ENCODE data around the gene KCNJ12. TPM values are rescaled to one million over a fixed set of nuclear protein-coding genes. Genes with fewer than 3 reads are reported as not detected.
A peak's percentile ranks its signal among the peaks of the same experiment; 100 is the strongest.
"Not testable (repeated sequence)": the region's sequence is repeated elsewhere in the genome, so short reads cannot be mapped to it uniquely, and the experiment has no call there.

KCNJ12 gene
- polyA plus RNA-seq (2013, experiment 1 of 2) = 0.96 TPM
- 0.81 TPM for polyA plus RNA-seq (2013, experiment 2 of 2)

DNA sequence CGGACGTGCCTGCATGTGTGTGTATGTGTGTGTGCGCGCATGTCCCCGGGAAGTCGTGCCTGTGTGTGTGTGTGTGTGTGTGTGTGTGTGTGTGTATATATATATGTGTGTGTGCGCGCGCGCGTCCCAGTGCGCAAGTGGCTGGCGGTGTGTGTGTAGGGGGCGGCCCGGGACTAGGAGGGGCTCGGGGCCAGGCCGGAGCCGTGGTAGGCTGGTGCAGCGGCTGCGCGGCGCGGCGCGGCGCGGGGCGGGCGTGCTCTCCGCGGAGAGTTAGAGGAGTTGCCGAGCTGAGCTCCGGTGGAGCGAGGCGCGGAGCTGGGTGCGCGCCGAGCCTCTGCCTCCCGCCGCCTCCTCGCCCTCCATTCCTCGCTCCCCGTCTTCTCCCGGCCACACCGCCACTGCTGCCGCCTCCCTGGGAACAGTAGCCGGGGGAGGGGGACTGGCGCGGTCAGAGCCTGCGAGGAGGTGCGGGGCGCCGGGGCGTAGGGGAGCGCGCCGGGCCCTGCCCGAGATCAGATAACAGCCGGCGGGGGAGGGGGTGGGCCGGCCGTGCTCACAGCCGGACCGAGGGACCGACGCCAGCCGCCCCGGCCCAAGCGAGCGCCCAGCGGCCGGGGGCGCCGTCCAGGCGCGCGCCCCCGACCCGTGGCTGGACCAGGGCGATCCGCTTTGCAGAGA is at the start of gene KCNJ12:
TSS of gene KCNJ12 (plus strand) at position 277 of the 678 bp plus-strand sequence. CDS start 38,986 bp downstream, outside the sequence.
- Histone ChIP-seq H3K4me3 (ENCODE audit: extremely low read depth, insufficient read depth, low read length, poor library complexity, severe bottlenecking) (peak within 1 kb of the TSS; percentile 44), H3K4me1 (ENCODE audit: control insufficient read depth, insufficient read depth, low read length, poor library complexity, severe bottlenecking) (peaks cover 7% of the 10 kb centered on the region), H3K27ac (ENCODE audit: low read depth, low read length, severe bottlenecking) (no peak within 1 kb of the TSS), H3K36me3 (ENCODE audit: control insufficient read depth, insufficient read depth, low read length) (no peaks in the 10 kb centered on the region), H3K9me3 (ENCODE audit: control insufficient read depth, low read length) (no peaks in the 10 kb centered on the region)
- 5 to 8% methylated on average over 35 to 73 of the region's 82 CpGs for WGBS, 2 experiments (ENCODE audit: insufficient coverage in 2 of 2)

DNA sequence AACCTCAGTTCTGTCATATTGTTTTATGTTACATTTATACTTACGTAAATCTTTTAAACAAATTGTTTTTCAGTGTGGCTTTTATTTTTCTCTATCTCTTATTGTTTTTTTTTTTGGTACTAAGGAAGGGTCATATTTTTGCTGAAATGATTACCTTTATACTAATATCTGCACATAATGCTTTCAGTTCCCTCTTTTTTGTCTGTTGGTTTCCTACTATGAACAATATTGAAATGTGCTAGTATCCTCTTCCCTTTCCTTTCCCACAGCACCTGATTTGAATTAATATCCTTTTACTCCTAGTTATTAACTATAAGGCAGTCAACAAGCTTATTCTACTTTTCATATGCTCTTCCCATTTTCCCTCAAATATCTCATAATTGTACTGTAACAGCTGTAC is 48.2 kb upstream of the KCNJ12 start:
- H3K4me1 ChIP-seq (ENCODE audit: control insufficient read depth, insufficient read depth, low read length, poor library complexity, severe bottlenecking); H3K4me3 ChIP-seq (ENCODE audit: extremely low read depth, insufficient read depth, low read length, poor library complexity, severe bottlenecking); H3K36me3 ChIP-seq (ENCODE audit: control insufficient read depth, insufficient read depth, low read length); H3K9me3 ChIP-seq (ENCODE audit: control insufficient read depth, low read length); H3K27ac ChIP-seq (ENCODE audit: low read depth, low read length, severe bottlenecking): not testable (repeated sequence)
- WGBS, 2 experiments (ENCODE audit: insufficient coverage in 2 of 2) = no CpG with 5 or more reads among the region's 1 CpG

DNA sequence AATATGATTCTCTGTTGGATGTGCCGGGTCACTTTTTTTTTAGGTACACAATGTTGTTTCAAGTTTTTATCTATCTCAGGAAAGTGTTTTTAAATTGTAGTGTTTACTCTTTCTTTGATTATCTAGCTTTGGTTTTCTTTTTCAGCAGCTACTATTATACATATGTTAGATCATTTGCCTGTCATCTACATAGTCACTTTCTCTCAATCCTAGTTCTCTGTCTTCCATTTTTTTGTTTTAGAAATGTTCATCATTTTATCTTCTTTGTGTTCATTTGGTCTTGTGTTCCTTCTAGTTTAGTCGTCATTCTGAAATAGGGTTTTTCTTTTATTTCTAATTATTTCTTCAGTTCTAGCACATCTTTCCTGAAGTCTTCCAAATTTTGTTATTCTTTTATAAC is 47.4 kb upstream of the KCNJ12 start:
- not testable (repeated sequence) for H3K4me3 ChIP-seq (ENCODE audit: extremely low read depth, insufficient read depth, low read length, poor library complexity, severe bottlenecking); H3K27ac ChIP-seq (ENCODE audit: low read depth, low read length, severe bottlenecking); H3K4me1 ChIP-seq (ENCODE audit: control insufficient read depth, insufficient read depth, low read length, poor library complexity, severe bottlenecking); H3K36me3 ChIP-seq (ENCODE audit: control insufficient read depth, insufficient read depth, low read length); H3K9me3 ChIP-seq (ENCODE audit: control insufficient read depth, low read length)
- no CpG with 5 or more reads among the region's 2 CpGs for WGBS, 2 experiments (ENCODE audit: insufficient coverage in 2 of 2)

DNA sequence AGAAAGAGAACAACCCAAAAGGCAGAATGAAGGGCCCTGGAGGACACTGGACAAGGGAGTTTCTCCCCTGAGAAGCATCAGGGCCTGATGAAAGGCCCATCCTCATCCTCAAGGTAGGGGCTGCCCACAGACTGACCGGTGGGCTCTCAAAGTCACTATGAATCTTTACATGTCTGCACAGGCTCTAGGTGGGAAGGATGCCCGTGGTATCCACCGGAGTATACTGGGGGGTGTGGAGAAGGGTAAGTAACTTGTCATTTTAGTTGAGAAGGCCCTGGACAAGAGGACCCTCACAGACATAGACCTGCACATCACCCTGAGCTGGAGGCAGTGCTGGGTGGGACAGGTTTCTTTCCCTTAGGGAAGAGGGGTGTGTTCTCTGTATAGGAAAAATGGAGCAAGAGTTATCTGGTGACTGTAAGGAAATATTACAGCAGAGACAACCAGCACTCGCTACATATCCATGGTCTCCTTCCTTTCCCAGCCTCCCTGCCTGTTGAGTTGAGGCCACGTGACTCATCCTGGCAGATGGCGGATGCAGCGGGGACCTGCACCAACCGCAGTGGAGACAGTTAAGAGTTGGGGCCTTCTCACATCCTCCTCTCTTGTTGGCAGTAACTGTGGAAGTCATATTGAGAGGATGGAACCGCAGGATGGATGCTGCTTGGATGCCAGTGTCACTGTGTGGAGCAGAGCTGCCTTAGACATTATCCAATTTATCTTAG is 45.6 kb upstream of the KCNJ12 start:
- no peaks in the 10 kb centered on the region for H3K36me3 ChIP-seq (ENCODE audit: control insufficient read depth, insufficient read depth, low read length)
- no peak overlapping the region for H3K4me3 ChIP-seq (ENCODE audit: extremely low read depth, insufficient read depth, low read length, poor library complexity, severe bottlenecking)
- no peak overlapping the region for H3K27ac ChIP-seq (ENCODE audit: low read depth, low read length, severe bottlenecking)
- WGBS, 2 experiments (ENCODE audit: insufficient coverage in 2 of 2) = 75 to 88% methylated on average over 5 to 8 of the region's 9 CpGs
- no peaks in the 10 kb centered on the region for H3K4me1 ChIP-seq (ENCODE audit: control insufficient read depth, insufficient read depth, low read length, poor library complexity, severe bottlenecking)
- H3K9me3 ChIP-seq (ENCODE audit: control insufficient read depth, low read length) = peaks cover 3% of the 10 kb centered on the region

DNA sequence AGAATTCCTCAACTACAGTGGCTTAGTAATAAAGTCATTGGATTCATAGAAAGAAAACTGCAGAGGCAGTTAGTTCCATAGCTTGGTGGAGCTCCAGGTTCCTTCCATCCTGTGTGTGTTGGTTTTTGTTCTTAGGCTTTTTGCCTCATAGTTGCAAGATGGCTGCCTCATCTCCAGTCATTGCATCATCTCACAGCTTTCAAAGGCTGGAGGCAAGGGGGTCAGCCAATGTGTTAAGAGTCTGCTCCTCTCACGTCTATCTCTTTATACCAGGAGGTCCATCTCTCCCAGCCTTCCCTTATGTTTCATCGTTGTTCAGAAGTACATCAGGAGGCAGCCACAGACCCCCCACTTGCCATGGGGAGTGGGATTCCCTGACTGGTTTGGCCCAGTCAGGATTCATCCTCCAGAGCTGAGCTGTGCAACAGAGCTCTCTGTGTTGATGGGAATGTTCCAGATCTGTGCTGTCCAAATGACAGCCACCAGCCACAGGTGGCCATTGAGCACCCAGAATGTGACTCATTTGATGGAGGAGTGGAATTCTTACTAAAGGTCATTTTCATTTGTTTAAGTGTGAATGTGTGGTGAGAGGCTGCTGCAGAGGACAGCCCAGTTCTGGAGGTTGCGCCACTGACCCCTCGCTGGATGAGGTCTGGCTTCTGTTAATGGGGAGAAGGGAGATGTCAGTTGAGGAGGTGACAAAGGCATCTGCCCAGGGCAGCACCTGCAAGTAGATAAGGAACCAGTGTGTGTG is 39.4 kb upstream of the KCNJ12 start:
- H3K9me3 ChIP-seq (ENCODE audit: control insufficient read depth, low read length); H3K4me1 ChIP-seq (ENCODE audit: control insufficient read depth, insufficient read depth, low read length, poor library complexity, severe bottlenecking); H3K4me3 ChIP-seq (ENCODE audit: extremely low read depth, insufficient read depth, low read length, poor library complexity, severe bottlenecking); H3K36me3 ChIP-seq (ENCODE audit: control insufficient read depth, insufficient read depth, low read length); H3K27ac ChIP-seq (ENCODE audit: low read depth, low read length, severe bottlenecking): not testable (repeated sequence)
- WGBS, 2 experiments (ENCODE audit: insufficient coverage in 2 of 2) = 88 to 91% methylated on average over 4 of the region's 4 CpGs

DNA sequence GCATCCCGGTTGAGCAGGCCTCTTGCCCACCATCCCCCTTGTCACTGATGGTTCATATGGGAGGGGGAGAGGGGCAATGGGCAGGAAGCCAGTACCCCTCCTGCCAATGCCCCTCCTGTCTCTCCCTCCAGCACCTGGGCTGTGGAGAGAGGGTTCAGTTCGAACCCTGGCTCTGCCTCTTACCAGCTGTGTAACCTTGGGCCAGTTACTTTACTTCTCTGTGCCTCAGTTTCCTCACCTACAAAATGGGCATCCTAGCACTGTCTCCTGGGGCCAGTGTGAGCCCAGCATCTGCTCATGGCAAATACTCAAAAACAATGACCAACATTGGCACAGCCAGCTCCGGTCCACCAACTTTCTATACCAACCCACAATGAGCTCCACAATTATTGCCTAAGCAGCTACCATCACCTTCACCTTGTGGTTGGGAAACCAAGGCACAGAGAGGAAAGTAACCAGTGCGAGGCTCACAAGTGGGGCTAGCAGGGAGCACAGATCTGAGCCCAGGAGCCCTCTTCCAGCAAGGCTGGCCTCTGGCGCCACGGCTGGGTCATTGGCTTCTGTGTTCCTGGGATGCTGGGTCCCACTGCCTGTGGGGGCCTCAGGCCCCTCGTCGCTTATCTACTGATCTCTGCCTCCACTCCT is 38.1 kb upstream of the KCNJ12 start:
- H3K27ac ChIP-seq (ENCODE audit: low read depth, low read length, severe bottlenecking); H3K9me3 ChIP-seq (ENCODE audit: control insufficient read depth, low read length); H3K4me1 ChIP-seq (ENCODE audit: control insufficient read depth, insufficient read depth, low read length, poor library complexity, severe bottlenecking); H3K36me3 ChIP-seq (ENCODE audit: control insufficient read depth, insufficient read depth, low read length); H3K4me3 ChIP-seq (ENCODE audit: extremely low read depth, insufficient read depth, low read length, poor library complexity, severe bottlenecking): not testable (repeated sequence)
- WGBS, 2 experiments (ENCODE audit: insufficient coverage in 2 of 2) = 64 to 80% methylated on average over 5 to 6 of the region's 8 CpGs

DNA sequence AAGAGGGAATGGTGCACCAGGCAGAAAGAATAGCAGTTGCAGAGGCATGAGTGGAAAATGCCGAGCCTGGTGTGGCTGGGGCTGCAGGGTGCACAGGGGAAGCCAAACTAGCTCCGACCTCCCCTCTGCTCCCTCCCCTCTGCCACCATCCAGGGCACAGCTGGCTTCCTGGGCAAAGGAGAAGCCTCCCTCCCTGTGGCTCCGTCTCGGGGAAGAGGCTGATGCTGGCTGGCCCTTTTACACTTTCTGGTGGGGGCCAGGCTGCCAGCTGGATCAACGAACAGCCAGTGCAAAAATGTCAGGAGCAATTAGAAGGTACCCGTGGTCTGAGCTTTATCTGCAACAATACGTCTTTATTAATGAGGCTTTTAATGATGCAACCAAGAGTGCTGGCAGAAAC is 37.1 kb upstream of the KCNJ12 start:
- Histone ChIP-seq H3K27ac (ENCODE audit: low read depth, low read length, severe bottlenecking) (no peak overlapping the region), H3K36me3 (ENCODE audit: control insufficient read depth, insufficient read depth, low read length) (no peaks in the 10 kb centered on the region), H3K9me3 (ENCODE audit: control insufficient read depth, low read length) (peaks cover 3% of the 10 kb centered on the region), H3K4me3 (ENCODE audit: extremely low read depth, insufficient read depth, low read length, poor library complexity, severe bottlenecking) (no peak overlapping the region), H3K4me1 (ENCODE audit: control insufficient read depth, insufficient read depth, low read length, poor library complexity, severe bottlenecking) (no peaks in the 10 kb centered on the region)
- WGBS, 2 experiments (ENCODE audit: insufficient coverage in 2 of 2) = 72 to 79% methylated on average over 7 of the region's 7 CpGs

DNA sequence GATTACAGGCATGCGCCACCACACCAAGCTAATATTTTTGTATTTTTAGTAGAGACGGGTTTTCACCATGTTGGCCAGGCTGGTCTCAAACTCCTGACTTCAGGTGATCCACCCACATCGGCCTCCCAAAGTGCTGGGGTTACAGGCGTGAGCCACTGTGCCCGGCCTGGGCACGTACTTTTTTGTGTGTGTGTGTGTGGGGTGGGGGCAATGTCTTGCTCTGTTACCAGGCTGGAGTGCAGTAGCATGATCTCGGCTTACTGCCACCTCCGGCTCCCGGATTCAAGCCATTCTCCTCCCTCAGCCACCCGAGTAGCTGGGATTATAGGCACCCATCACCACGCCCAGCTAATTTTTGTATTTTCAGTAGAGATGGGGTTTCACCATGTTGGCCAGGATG is 36.6 kb upstream of the KCNJ12 start:
- not testable (repeated sequence) for H3K4me1 ChIP-seq (ENCODE audit: control insufficient read depth, insufficient read depth, low read length, poor library complexity, severe bottlenecking); H3K4me3 ChIP-seq (ENCODE audit: extremely low read depth, insufficient read depth, low read length, poor library complexity, severe bottlenecking); H3K27ac ChIP-seq (ENCODE audit: low read depth, low read length, severe bottlenecking); H3K36me3 ChIP-seq (ENCODE audit: control insufficient read depth, insufficient read depth, low read length); H3K9me3 ChIP-seq (ENCODE audit: control insufficient read depth, low read length)
- 79% methylated on average over 4 of the region's 11 CpGs; no CpG with 5 or more reads in 1 of the 2 experiments for WGBS, 2 experiments (ENCODE audit: insufficient coverage in 2 of 2)

DNA sequence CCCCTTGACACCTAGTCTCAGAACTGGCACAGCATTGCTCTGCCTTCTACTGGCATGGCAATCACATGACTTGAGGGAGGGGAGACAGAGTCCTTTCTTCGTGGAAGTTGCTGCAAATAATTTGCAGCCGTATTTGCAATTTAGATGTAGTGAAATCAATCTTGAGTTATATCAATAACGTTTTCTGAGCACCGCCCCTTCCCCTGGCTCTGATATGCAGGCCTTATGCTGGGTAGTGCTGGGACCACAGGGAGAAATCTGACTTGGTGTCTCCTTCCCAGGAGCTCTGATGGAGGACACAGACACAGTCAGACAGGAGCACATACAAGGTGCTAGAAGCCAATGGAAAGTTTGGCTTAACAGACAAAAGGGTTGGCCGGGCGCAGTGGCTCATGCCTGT is 35.8 kb upstream of the KCNJ12 start:
- WGBS, 2 experiments (ENCODE audit: insufficient coverage in 2 of 2) = 88 to 89% methylated on average over 5 to 6 of the region's 6 CpGs
- H3K27ac ChIP-seq (ENCODE audit: low read depth, low read length, severe bottlenecking) = not testable (repeated sequence)

DNA sequence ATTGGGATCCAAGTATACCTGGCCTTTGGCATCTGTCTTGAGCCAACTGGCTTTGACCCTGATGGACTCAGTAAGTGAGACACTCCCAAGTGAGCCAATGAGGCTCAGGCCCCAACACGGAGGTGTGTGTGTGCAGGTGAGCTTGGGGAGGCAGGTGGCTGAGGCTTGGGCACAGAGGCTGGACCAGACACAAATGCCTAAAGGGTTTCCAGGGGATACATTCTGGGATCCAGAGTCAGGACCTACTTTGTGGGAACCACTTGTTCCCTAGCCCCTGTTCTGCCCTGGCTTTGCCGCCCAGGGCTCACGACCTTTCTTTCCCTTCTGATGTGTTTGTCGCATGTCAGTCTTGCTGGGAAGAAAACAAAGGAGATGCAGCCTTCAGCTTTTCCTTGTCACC is 34.9 kb upstream of the KCNJ12 start:
- H3K27ac ChIP-seq (ENCODE audit: low read depth, low read length, severe bottlenecking); H3K4me1 ChIP-seq (ENCODE audit: control insufficient read depth, insufficient read depth, low read length, poor library complexity, severe bottlenecking); H3K9me3 ChIP-seq (ENCODE audit: control insufficient read depth, low read length); H3K36me3 ChIP-seq (ENCODE audit: control insufficient read depth, insufficient read depth, low read length); H3K4me3 ChIP-seq (ENCODE audit: extremely low read depth, insufficient read depth, low read length, poor library complexity, severe bottlenecking): not testable (repeated sequence)
- 44 to 78% methylated on average over 1 of the region's 4 CpGs for WGBS, 2 experiments (ENCODE audit: insufficient coverage in 2 of 2)

More for the DNA sequence above, 35.8 kb upstream of the KCNJ12 start:
- H3K4me1 ChIP-seq (ENCODE audit: control insufficient read depth, insufficient read depth, low read length, poor library complexity, severe bottlenecking); H3K36me3 ChIP-seq (ENCODE audit: control insufficient read depth, insufficient read depth, low read length); H3K9me3 ChIP-seq (ENCODE audit: control insufficient read depth, low read length); H3K4me3 ChIP-seq (ENCODE audit: extremely low read depth, insufficient read depth, low read length, poor library complexity, severe bottlenecking): not testable (repeated sequence)

Measured in mesodermal cell (in vitro differentiated cells).